Measurements from ENCODE around the gene ANKRD36C.
"Not testable (repeated sequence)": the region's sequence is repeated elsewhere in the genome, so short reads cannot be mapped to it uniquely, and the experiment has no call there.

Gene ANKRD36C

GRCh38 chr2:95991351-95992094 is at the start of gene ANKRD36C:
ANKRD36C (minus strand) TSS chr2:95991824; CDS start chr2:95991708, 116 bp downstream.
- FAIRE-seq = not testable (repeated sequence)

DNA sequence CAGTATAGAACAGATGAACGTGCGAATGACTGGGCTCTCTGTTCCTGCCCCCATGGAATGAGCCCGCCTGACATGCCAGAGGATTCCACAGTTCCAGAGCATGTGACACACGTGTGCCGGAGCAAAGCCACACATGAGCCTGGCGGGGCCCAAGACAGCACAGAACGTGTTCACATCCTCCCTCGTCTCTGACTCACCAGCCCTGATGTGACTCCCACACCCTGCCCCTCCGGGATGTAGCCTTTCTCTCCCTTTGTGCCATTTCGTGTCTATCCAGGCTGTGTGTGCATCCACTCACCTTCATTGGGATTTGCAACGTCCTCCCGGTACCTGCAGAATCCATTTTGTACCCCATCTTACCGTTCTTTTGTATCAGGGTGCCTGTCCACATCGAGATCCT is 43.9 kb upstream of the ANKRD36C start:
- FAIRE-seq = not testable (repeated sequence)

GRCh38 chr2:96034792-96035191 is 43.2 kb upstream of the ANKRD36C start, which contains the start of gene GPAT2:
GPAT2 (minus strand) TSS chr2:96034916; CDS start chr2:96032359, 2,557 bp downstream.
- FAIRE-seq = not testable (repeated sequence)

DNA sequence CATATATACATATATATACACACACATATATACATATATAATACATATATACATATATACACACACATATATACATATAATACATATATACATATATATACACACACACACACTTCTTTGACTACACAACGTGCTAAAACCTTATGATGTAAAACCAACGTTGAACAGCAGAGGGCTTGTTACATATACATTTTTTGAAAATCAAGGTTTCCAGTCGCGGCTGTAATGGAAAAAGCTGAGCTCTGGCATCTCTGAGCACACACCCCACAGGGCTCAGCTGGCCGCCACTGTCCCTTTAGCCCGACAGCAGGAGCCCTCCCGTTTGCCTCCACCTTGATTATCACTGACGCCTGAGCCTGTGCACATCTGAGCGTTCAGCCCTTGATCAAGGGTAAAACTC is 42.4 kb upstream of the ANKRD36C start:
- peak; percentile 96 for FAIRE-seq

DNA sequence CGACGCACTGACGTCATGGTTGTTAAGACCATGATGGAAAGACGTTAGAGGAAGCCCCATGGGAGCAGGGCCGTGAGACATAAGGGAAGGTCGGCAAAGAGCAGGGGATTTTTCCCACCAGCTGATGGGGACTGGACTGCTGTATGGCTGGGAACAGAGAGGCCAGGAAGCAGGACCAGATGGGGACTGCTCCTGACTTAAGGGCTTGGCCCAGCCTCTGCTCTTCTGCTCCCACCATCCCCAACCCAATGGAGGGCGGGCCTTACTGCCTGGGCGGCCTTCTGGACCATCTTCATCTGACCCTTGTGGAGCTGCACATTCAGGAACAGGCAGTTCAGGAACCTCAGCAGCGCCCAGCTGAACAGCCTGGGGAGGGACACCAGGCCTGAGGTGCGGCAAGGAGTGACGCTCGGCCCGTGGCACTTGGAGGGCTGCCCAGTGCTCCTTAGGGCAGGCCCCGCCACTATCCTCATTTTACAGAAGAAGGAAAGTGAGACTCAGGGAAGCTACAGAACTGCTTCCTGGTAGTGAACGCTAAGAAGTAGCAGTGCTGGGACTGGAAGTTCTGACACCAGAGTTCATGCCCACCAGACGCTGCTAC is 36.2 kb upstream of the ANKRD36C start:
- FAIRE-seq = not testable (repeated sequence)

DNA sequence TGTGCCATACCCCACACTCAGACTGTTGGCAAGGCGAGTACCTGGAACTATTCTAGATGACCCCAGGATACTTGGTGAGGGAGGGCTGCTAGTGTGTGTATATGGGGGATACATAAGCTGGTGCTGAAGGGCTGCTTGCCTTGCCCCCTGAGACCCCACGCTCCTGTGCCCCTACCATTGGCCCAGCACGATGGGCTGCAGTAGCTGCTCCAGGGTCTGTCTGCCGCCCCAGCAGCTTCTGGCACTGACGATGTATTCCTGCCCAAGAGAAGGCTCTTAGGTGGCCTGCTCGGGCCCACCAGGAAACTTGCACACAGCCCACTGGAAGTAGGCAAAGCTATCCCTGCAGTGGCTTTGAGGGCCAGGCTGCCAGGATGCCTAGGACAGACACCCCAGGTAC is 34.1 kb upstream of the ANKRD36C start:
- not testable (repeated sequence) for FAIRE-seq

DNA sequence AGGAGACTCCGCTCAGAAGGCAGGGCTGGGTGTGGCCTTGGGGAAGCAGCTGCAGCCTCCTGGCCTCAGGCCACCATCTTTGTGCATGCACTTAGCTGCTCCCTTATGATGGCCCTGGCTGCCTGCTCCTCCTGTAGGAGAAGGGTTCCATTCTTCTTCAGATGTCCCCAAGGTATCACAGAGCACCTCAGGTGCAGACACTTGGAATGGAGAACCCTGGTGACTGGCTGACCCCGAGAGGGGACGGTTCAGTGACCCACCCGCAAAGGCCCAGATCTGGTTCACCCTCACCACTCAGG is 33.5 kb upstream of the ANKRD36C start:
- FAIRE-seq = no peak

DNA sequence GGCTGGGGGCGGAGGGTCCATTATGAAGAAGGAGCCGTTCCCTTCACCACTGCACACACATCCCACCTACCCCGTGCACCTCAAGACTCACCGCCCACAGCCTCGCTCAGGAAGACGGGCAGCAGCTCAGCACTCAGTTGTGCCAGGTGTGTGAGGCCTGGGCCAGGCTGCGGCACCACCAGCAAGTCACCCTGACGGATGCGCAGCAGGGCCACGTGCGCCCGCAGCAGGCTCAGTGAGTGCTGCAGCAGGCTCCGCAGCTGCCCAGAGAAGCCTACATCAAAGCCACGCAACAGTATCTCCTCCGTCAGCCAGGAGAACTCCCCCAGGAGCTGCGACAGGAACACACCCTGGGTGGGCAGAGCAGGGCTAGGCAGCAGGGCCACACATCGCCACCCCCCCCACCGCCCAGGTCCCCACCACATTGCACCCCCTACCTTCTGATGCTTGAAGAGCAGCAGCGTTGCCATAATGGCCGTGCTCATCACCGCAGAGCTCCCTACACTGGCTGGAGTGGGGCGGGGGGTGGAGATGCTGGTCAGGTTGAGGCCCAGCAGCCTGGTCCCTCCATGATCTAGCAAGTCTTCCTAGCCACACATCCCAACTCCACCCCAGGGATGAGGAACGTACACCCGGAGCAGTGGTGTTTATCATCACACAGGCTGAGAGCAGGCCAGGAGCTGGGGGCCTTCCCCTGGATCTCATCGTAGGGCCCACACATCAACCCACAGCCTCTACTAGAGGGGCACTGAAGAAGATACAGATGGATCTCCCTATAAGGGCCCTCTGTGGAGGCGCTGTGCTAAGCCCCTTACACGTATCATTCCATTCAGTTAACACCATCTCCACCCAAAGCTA is 32.9 kb upstream of the ANKRD36C start:
- no peak for FAIRE-seq

DNA sequence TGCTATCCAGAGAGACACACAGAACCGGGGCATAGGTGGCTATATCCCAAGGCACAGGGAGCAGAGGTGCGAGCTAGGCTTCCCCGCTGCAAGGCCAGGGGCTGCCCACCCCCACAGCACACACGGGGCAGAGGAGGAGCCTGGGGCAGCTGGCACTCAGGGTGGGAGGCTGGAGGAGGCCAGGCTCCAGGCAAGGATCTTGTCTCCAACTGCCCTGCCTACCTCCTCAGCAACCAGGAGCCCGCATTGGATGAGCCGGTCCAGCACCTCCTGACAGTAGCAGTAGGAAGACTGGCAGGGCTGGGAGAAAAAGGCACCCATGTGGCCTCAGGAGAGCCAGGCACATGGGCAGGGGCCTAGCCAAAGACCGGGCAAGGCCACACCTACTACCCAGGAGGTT is 32.1 kb upstream of the ANKRD36C start:
- FAIRE-seq = not testable (repeated sequence)

DNA sequence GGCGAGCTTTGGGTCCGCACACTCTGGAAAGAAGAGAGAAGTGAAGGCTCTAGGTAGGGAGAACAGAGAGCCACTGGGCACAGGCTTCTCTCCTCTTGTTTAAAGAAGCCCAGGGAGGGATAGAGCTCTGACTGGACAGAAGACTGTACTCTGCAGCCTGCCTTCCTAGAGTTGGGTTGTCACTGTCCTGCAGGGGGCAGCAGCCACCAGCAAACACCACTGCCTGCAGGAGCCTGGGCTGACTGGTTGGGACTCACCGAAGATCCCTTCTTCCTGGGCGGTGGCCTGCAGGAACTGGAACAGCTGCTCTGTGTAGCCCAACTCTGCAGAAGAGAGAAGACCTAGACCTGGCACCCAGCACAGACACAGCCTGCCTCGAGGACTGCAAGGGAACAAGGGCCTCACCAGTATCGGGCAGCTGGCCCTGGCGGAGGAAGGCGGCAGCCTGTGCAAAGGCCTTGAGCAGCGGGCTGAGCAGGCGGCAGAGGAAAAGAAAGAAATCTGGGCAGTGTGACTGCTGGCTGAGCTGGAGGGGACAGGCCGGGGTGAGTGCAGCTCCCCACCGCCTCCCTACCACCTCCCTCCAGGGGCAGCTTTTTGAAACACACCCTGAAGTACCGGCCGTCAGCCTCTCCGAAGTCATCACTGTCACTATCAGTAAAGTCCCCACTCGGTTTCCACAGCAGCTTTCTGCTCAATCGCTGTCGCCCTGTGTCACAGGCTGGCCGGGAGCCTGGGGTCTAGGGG is 31.2 kb upstream of the ANKRD36C start:
- FAIRE-seq = peak; percentile 68

DNA sequence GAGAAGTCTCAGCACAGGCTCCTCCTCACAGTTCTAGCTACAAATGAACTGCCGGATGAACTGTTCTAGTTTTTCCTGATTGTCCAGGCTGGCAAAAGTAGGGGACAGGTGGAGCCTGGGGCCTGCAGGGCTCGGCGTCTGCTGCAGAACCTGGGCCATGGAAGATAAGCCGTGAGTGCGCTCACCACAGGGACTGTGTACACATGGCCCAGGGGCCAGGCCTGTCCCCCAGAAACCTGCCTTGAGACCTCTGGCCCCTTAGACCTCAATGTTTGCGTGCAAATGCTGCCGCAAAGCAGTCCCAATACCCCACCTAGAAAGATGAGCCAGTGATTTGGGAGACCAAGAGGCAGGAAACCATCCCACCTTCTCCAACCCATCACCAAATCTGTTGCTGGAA is 30.5 kb upstream of the ANKRD36C start:
- FAIRE-seq = not testable (repeated sequence)

- not testable (repeated sequence) for FAIRE-seq
Measured at GRCh38 chr2:96021142-96021541, 29.5 kb upstream of the ANKRD36C start.

DNA sequence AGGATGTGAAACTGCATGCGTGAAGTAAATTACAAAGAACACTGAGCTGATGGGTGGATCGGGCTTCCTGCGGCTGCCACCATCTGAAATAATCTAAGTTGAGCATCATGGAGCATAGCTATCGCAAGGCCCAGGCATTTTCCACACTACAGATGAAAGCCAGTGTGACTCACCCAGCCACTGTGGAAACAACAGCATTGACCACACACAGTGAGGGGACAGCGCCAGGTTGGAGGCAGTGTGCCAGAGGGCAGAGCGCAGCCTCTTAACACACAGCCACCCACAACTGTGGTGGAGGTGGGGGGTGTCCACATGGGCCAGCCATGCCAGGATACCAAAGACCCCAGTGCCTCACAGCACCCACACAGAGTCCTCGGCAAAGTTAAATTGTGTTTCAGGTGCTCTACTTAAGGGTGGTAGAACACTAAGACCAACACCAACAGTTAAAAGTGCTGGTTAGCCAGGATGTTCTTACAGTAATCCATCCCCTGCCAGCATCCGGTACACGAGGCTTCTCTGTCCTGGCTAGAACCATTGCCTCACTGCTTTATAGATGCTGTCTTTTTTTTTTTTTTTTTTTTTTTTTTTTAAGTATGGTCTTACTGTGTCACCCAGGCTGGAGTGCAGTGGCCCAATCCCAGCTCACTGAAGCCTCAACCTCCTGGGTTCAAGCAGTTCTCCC is 28.4 kb upstream of the ANKRD36C start:
- not testable (repeated sequence) for FAIRE-seq

- FAIRE-seq = not testable (repeated sequence)
Measured at GRCh38 chr2:96016321-96016720, 24.7 kb upstream of the ANKRD36C start.

DNA sequence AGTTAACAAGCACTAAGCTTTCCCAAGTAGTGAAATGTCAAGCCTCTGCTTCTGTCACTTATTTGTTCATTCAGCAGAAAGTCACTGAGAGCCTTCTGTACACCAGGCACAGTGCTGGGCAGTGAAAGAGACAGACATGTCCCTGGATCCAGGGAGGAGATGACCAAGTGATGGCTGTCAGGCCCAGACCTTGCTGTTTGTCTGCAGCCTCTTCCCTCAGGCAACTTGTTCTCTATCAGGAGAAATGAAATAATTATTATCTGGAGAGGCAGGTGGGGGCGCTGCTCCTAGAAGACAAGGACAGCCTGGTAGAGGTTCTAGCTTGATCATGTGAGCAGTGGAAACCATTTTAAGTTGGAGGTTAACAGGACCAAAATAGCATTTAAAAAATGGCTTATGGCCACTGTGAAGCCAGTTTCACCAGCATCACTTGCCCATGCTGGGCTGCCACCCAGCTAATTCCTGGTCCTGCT is 21.2 kb upstream of the ANKRD36C start:
- FAIRE-seq = not testable (repeated sequence)

- FAIRE-seq = not testable (repeated sequence)
Measured at GRCh38 chr2:96012086-96012791, 20.6 kb upstream of the ANKRD36C start.

- FAIRE-seq = not testable (repeated sequence)
Measured at GRCh38 chr2:96011129-96011455, 19.5 kb upstream of the ANKRD36C start.

- not testable (repeated sequence) for FAIRE-seq
Measured at GRCh38 chr2:96010320-96011128, 18.9 kb upstream of the ANKRD36C start.

DNA sequence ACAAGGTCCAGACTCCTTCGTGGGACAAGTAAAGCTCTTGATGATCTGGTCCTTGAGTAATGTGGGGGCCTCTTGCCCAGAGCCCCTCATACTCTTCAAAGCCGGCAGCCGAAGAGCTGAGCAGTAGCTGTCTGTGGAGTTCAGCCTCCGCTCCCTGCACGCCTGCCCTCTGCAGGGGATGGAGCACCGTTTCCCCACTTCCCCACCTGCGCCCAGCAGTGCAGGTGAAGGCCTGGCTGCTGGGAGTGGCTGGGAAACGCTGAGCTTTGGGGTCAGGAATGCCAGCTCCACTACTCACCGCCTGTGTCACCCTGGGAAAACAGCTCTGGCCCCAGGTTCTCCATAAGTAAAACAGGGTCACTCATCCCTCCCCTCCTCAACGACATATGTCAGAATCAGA is 18.2 kb upstream of the ANKRD36C start:
- not testable (repeated sequence) for FAIRE-seq

DNA sequence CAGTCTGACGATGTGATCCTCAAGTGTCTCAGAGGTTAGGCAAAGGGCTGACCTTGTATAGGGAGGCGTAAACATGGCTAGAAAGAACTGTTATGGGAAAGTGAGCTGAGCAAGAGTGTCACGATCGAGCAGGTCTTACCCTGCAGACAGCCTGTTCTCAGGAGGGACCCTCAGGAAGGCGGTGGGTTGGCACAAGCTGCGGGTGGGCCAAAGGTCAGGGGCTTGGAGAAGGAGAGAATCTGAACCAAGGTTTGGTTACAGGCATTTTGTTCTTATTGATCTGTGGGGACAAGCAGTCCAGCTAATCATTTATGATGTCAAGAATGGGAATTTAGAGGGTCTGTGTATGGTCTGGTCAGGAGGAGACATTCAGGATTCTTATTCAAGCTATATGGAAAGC is 16.4 kb upstream of the ANKRD36C start:
- FAIRE-seq = not testable (repeated sequence)

GRCh38 chr2:96006248-96006647 is 14.6 kb upstream of the ANKRD36C start:
- not testable (repeated sequence) for FAIRE-seq

Measured in G401.6 (cell line).